HepG2 (cell line): ENCODE results near the gene UQCR10. TPM values are rescaled to one million over a fixed set of nuclear protein-coding genes. Genes with fewer than 3 reads are reported as not detected.

Experiments
- ATRX ChIP-seq: sonication (generic); formaldehyde crosslinking; IDR thresholded peaks from 2 replicates; pipeline ENCODE4 v1.4.0; 2020; ENCODE audit warnings: missing genetic modification reagents, borderline replicate concordance
- CEBPG ChIP-seq: IDR thresholded peaks from 2 replicates; pipeline ENCODE4 v1.6.1; 2016
- CREM ChIP-seq, 2 experiments: sonication (generic) in 1 of 2; formaldehyde crosslinking in 1 of 2; IDR thresholded peaks; 2 replicates each; pipeline versions ENCODE4 v1.4.0 to v1.6.1; 2016 to 2020; ENCODE audit warnings: antibody characterized with exemption in 1 of 2, mild to moderate bottlenecking in 1 of 2, missing genetic modification reagents in 1 of 2
- ELF1 ChIP-seq: sonication (generic); formaldehyde crosslinking; IDR thresholded peaks from 2 replicates; pipeline ENCODE4 v1.4.0; 2020; ENCODE audit warnings: missing genetic modification reagents
- ERF ChIP-seq: IDR thresholded peaks from 2 replicates; pipeline ENCODE4 v1.6.1; 2018; ENCODE audit warnings: missing biosample characterization, missing genetic modification reagents
- FOXM1 ChIP-seq: sonication (generic); formaldehyde crosslinking; IDR thresholded peaks from 2 replicates; pipeline ENCODE4 v1.5.0; 2020; ENCODE audit warnings: missing genetic modification reagents
- FOXP1 ChIP-seq, 2 experiments: fragments of 450-650 bp in 1 of 2; IDR thresholded peaks; 2 replicates each; pipeline ENCODE4 v1.6.1; 2017 to 2018; ENCODE audit warnings: antibody characterized with exemption in 1 of 2
- FUBP1 ChIP-seq: sonication (generic); formaldehyde crosslinking; IDR thresholded peaks from 2 replicates; pipeline ENCODE4 v1.5.1; 2020; ENCODE audit warnings: missing genetic modification reagents, mild to moderate bottlenecking, borderline replicate concordance
- NCOA2 ChIP-seq: sonication (generic); formaldehyde crosslinking; IDR thresholded peaks from 2 replicates; pipeline ENCODE4 v1.8.0; 2022; ENCODE audit warnings: inconsistent platforms
- POLR2AphosphoS5 ChIP-seq: IDR thresholded peaks from 2 replicates; pipeline ENCODE4 v1.6.1; 2012; ENCODE audit warnings: low read depth, low read length
- RARG ChIP-seq: sonication (generic); formaldehyde crosslinking; IDR thresholded peaks from 2 replicates; pipeline ENCODE4 v1.4.0; 2020; ENCODE audit warnings: low read depth, mild to moderate bottlenecking, missing genetic modification reagents
- SNAPC2 ChIP-seq: sonication (generic); formaldehyde crosslinking; IDR thresholded peaks from 2 replicates; pipeline ENCODE4 v1.8.1; 2022; ENCODE audit warnings: mild to moderate bottlenecking, missing genetic modification reagents
- TFAP4 ChIP-seq: sonication (generic); IDR thresholded peaks from 2 replicates; pipeline ENCODE4 v1.6.1; 2016; ENCODE audit warnings: low read depth, borderline replicate concordance
- ZNF160 ChIP-seq: sonication (generic); formaldehyde crosslinking; IDR thresholded peaks from 2 replicates; pipeline ENCODE4 v1.8.0; 2022; ENCODE audit warnings: mild to moderate bottlenecking, inconsistent platforms, missing genetic modification reagents
- ZNF296 ChIP-seq: sonication (generic); formaldehyde crosslinking; conservative IDR thresholded peaks from 2 replicates; pipeline ENCODE4 v1.5.0; 2020; ENCODE audit warnings: mild to moderate bottlenecking, missing genetic modification reagents
- ZNF432 ChIP-seq: sonication (generic); formaldehyde crosslinking; IDR thresholded peaks from 2 replicates; pipeline ENCODE4 v1.5.0; 2020; ENCODE audit warnings: missing genetic modification reagents, mild to moderate bottlenecking, borderline replicate concordance
- ZNF678 ChIP-seq: sonication (generic); formaldehyde crosslinking; IDR thresholded peaks from 2 replicates; pipeline ENCODE4 v1.4.0; 2020; ENCODE audit warnings: mild to moderate bottlenecking, missing genetic modification reagents
- ZSCAN21 ChIP-seq: sonication (generic); formaldehyde crosslinking; IDR thresholded peaks from 2 replicates; pipeline ENCODE4 v1.8.0; 2022; ENCODE audit warnings: mild to moderate bottlenecking, missing genetic modification reagents, moderate library complexity, borderline replicate concordance
- polyA plus RNA-seq, 8 experiments: library from polyadenylated mRNA; depleted of rRNA in 3 of 8; stranded (reverse) in 7 of 8; unstranded in 1 of 8; fragments of >200 nt; fragmentation: Illumina TruSeq in 4 of 8; extraction: Trizol in 4 of 8; gene quantifications; 2 replicates each; pipeline versions ENCODE4 v1.2.1 to v1.2.3, GENCODE V29; 2011 to 2016; ENCODE audit warnings: low read depth in 4 of 8, missing spikeins in 1 of 8, mixed read lengths in 1 of 8; ENCODE audit not compliant: insufficient read depth in 1 of 8
- total RNA-seq, 5 experiments: library from RNA; depleted of rRNA; stranded (reverse); fragments of >200 nt; fragmentation: Illumina TruSeq; extraction: Trizol; gene quantifications; 2 replicates each; pipeline ENCODE4 v1.2.3, GENCODE V29; 2016; ENCODE audit warnings: low read depth in 1 of 5
- TF ChIP-seq, protein P1 (sequence below): sonication (generic); formaldehyde crosslinking; IDR thresholded peaks from 2 replicates; pipeline ENCODE4 v1.5.0; 2020; ENCODE audit warnings: missing genetic modification reagents
- TF ChIP-seq, protein P2 (sequence below): sonication (generic); formaldehyde crosslinking; IDR thresholded peaks from 2 replicates; pipeline ENCODE4 v1.5.0; 2020; ENCODE audit warnings: missing genetic modification reagents
- TF ChIP-seq, protein P3 (sequence below): sonication (generic); formaldehyde crosslinking; IDR thresholded peaks from 2 replicates; pipeline ENCODE4 v1.9.0; 2021; ENCODE audit warnings: missing genetic modification reagents, borderline replicate concordance
- TF ChIP-seq, protein P4 (sequence below): sonication (generic); formaldehyde crosslinking; IDR thresholded peaks from 2 replicates; pipeline ENCODE4 v1.8.0; 2022; ENCODE audit warnings: low read depth, missing genetic modification reagents

UQCR10 gene
- total and polyA plus RNA-seq, 2 of the 13 experiments (the other 11 are each of a cell fraction or from before 2014, with no cell fraction given) = 225 to 232 TPM

DNA sequence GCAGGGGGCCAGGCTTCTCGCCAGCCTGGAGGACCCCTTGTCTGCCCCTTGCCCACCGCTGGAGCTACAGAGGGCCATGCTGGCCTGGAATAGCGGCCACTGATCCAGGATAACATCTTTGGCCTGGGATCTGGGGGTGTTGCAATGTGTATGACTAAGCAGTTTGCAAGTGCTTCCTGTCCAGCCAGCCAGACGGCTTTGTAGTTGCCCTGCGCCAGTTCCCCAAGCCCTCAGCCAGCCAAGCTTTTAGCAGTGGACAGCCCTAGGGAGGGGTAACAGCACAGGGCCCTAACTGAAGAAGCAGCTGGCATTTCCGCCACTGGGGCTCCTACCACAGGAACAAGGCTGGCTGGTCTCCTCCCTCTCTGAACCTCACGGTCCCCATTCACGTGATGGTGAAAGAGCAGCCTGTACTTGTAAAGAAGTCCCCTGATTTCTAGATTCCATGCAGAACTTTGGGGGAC, 32.1 kb downstream of the UQCR10 start (continued):
- TF ChIP-seq, protein P1, sequence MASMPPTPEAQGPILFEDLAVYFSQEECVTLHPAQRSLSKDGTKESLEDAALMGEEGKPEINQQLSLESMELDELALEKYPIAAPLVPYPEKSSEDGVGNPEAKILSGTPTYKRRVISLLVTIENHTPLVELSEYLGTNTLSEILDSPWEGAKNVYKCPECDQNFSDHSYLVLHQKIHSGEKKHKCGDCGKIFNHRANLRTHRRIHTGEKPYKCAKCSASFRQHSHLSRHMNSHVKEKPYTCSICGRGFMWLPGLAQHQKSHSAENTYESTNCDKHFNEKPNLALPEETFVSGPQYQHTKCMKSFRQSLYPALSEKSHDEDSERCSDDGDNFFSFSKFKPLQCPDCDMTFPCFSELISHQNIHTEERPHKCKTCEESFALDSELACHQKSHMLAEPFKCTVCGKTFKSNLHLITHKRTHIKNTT (CRISPR knock-in tag) = no peak
- TF ChIP-seq ATRX (CRISPR knock-in tag) (no peak), FUBP1 (CRISPR knock-in tag) (no peak), TFAP4 (peak; percentile 60; the same call in 1 of the 2 replicates), ZNF296 (CRISPR knock-in tag) (no peak), NCOA2 (CRISPR knock-in tag) (peak; percentile 67), ZNF160 (CRISPR knock-in tag) (no peak), CREM (IDR thresholded peaks at IDR 0.05) (no peak), CREM (CRISPR knock-in tag; IDR thresholded peaks at IDR 0.05) (no peak), RARG (no peak), FOXM1 (CRISPR knock-in tag) (no peak), ERF (CRISPR knock-in tag) (peak; percentile 74; the same call in 1 of the 2 replicates), POLR2AphosphoS5 (no peak), ELF1 (peak; percentile 60), ZNF678 (no peak), CEBPG (CRISPR knock-in tag) (peak; percentile 95), FOXP1 (IDR thresholded peaks at IDR 0.05) (no peak), FOXP1 (CRISPR knock-in tag; IDR thresholded peaks at IDR 0.05) (0 out of 2 replicates have a peak, but pooled peaks have one; percentile 12), SNAPC2 (CRISPR knock-in tag) (no peak), ZNF432 (no peak), ZSCAN21 (CRISPR knock-in tag) (no peak)
- TF ChIP-seq, protein P2, sequence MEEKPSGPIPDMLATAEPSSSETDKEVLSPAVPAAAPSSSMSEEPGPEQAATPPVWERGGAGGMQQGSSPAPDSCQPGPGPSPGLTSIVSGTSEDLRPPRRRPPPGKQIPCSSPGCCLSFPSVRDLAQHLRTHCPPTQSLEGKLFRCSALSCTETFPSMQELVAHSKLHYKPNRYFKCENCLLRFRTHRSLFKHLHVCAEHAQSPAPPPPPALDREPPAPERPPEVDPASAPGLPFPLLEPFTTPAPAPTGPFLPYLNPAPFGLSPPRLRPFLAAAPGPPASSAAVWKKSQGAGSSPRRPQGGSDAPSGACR = no peak
- TF ChIP-seq, protein P3, sequence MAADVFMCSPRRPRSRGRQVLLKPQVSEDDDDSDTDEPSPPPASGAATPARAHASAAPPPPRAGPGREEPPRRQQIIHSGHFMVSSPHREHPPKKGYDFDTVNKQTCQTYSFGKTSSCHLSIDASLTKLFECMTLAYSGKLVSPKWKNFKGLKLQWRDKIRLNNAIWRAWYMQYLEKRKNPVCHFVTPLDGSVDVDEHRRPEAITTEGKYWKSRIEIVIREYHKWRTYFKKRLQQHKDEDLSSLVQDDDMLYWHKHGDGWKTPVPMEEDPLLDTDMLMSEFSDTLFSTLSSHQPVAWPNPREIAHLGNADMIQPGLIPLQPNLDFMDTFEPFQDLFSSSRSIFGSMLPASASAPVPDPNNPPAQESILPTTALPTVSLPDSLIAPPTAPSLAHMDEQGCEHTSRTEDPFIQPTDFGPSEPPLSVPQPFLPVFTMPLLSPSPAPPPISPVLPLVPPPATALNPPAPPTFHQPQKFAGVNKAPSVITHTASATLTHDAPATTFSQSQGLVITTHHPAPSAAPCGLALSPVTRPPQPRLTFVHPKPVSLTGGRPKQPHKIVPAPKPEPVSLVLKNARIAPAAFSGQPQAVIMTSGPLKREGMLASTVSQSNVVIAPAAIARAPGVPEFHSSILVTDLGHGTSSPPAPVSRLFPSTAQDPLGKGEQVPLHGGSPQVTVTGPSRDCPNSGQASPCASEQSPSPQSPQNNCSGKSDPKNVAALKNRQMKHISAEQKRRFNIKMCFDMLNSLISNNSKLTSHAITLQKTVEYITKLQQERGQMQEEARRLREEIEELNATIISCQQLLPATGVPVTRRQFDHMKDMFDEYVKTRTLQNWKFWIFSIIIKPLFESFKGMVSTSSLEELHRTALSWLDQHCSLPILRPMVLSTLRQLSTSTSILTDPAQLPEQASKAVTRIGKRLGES = no peak
- TF ChIP-seq, protein P4, sequence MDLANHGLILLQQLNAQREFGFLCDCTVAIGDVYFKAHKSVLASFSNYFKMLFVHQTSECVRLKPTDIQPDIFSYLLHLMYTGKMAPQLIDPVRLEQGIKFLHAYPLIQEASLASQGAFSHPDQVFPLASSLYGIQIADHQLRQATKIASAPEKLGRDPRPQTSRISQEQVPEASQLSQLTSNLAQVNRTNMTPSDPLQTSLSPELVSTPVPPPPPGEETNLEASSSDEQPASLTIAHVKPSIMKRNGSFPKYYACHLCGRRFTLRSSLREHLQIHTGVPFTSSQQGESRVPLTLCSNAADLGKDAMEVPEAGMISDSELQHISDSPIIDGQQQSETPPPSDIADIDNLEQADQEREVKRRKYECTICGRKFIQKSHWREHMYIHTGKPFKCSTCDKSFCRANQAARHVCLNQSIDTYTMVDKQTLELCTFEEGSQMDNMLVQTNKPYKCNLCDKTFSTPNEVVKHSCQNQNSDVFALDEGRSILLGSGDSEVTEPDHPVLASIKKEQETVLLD (CRISPR knock-in tag) = no peak
